GM21390 (cell line): ENCODE data around the gene STAT5A.

Experiments used
- ATAC-seq: cut with Tn5 transposase; IDR thresholded peaks from one replicate; pipeline ENCODE4 v1.9.1; 2021; ENCODE audit not compliant: unreplicated experiment

The STAT5A gene

GRCh38 chr17:42266918-42267766 is 21.2 kb upstream of the STAT5A start:
- no peak for ATAC-seq

- no peak for ATAC-seq
These were observed 20.1 kb upstream of the STAT5A start for GRCh38 chr17:42268236-42268635.

DNA sequence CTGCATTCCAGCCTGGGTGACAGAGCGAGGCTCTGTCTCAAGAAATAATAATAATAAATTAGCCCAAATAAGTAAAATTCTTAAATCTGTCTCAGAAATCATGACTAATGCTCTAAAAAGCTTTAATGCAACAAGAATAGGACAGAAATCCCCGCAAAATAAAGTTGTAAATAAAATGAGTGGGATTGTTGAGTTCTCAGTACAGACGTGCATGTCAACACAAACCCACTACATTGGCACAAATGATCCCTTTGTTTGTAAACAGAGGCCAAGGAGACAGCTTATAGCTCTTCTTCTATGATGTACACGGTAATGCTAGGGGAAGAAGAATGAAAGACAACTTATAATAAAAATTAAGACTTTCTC is 18.1 kb upstream of the STAT5A start:
- ATAC-seq, result no peak

- no peak for ATAC-seq
These were observed 17.7 kb upstream of the STAT5A start for GRCh38 chr17:42270596-42270995.

- no peak for ATAC-seq
These were observed 17.1 kb upstream of the STAT5A start for GRCh38 chr17:42271006-42271778.

DNA sequence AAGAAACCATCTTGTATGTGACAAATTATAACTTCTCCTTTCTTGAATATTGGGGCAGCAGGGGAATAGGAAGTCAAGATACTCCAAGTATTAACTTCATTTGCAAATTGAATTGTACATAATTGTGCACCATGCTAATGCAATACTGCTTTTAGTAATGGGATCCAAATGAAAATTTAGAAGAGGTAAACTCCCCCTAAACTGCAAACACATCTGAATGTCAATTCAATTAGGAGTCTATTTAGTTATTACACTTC is 16.6 kb upstream of the STAT5A start:
- ATAC-seq, result no peak

GRCh38 chr17:42272162-42272907 is 16.0 kb upstream of the STAT5A start:
- ATAC-seq, result no peak

- ATAC-seq, result no peak
These were observed 14.6 kb upstream of the STAT5A start for GRCh38 chr17:42273474-42274252.

- no peak for ATAC-seq
These were observed 14.1 kb upstream of the STAT5A start for GRCh38 chr17:42274253-42274542.

GRCh38 chr17:42274812-42275526 is 13.3 kb upstream of the STAT5A start:
- ATAC-seq, result no peak

DNA sequence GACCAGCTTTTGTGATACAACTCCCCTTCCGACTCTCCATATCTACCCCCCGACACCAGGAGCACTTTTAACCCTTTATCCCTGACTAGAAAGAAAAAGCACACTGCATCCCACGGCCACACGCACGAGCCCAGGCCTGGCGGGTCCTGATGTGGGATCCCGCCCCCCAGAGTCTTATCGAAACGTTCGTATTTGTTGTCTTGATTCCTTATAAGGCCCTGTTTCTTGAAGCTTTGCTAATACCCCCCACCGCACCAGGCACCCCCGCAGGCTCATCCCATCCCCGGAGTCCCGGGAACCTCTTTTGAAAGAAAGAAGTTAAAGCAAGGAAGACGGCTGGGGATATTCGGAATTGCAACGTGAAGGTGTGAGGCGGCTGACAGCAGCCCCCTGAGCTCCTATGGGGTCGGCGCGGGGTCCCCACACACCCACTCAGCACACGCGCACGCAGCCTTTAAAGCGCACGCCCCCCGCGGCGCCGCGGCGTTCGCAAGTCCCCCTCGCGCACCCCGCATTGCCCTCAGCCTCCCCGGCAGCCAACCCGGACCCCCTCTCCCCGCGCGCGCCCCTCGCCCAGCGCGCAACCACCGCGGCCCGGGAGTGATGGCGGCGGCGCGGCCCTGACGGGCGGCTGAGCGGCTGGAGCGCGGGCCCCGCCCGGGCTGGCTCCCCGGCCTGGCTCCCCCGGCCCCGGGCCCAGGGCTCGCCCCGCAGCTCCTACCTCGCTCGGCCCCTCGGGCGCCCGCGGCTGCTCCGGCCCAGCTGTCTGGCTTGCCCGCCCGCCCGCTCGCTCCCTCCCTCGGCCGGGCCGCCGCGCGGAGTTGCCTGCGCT is 12.6 kb upstream of the STAT5A start:
- ATAC-seq, result peak; percentile 46

DNA sequence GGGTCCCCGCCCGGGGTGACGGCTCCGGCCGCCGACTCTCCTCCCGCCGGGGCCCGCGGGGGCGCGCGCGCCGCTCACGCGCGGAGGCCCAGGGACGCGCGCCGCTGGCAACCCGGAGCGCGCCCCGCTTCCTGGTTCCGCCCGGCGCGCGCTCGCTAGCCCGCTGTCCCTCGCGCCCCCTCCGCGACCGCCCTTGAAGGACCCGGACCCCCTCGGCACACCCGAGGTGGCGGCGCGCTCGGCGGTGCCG is 12.0 kb upstream of the STAT5A start, which contains the start of gene STAT5B:
TSS of gene STAT5B (minus strand) at position 33 of the 250 bp plus-strand sequence. CDS start 44,264 bp downstream, outside the sequence.
- ATAC-seq, result peak; percentile 60

DNA sequence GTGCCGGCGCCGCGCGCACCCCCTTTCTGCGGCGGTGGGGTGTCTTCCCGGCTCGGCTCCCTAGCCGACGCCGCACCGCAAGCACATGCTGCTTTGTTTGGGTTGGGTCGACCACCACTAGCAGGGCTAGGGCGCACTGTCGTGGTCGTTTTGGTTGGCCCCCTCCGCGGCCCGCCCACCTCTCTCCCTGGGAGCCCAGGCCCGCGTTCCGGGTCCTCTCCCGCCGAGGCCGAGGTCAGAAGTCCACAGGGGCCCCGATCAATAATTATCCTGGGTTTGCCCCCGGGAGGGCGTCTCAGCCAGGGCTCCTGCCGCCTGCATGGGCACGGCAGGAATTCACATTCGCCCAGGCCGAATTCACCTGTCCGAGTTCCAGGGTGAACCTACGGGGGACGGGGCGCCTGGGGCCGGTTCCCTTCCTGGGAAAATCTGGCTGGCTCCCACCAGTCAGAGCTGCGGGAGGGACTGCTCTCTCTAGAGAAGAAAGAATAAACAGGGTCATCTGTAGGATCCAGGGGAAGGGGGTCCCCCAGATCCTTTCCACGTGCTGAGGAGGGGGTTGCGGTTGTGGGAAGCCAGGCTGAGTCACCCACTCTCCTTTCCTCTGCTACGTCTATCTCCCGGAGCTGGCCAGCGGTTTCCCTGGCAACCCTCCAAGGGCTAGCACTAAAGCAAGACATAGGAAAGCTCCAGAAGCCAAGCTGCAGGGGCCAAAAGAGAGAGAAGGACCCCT is 11.5 kb upstream of the STAT5A start:
- ATAC-seq, result peak; percentile 15

GRCh38 chr17:42277342-42277712 is 11.0 kb upstream of the STAT5A start:
- ATAC-seq, result no peak

DNA sequence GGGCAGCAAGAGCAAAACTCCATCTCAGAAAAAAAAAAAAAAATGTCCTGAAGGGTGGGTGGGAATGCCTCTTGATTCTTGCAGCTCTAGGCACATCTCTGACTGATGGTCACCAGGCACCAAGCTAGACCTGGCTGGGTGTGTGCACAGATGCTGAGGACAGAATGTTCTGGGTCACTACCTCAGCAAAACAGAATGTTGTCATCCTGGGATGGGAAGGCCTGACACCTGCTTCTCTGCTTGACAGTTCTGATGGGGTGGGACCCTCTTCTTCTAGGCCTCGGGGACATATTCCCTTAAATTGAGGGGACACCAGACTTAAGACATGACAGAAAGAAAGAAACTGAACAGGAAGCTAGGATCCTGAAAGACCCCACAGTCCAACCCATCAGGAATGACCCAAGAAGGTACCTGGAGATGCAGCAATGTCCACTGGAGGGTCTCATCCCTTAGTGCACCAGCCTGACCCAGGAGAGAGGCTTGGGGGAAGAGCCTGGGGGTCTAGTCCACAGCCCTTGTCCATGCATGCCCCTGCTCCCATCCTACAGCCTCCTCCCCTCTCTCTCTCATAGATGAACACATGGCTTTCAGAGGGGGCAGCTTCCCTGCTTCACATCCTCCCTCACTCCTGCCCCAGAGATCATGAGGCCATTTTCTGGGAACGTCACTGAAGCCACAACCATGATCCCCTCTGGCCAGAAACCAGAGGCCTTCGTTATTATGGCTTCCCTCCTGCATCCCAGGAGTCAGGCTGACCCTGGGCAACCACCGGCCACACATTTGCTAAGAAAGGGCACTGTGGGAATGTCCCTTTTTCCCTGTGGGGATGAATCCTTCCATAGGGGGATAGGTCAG is 8.3 kb upstream of the STAT5A start:
- ATAC-seq, result no peak

- no peak for ATAC-seq
These were observed 6.7 kb upstream of the STAT5A start for GRCh38 chr17:42281571-42282096.

GRCh38 chr17:42282478-42283080 is 5.7 kb upstream of the STAT5A start:
- no peak for ATAC-seq
